NCI-H2196 treated with DMSO at 0.1 percent for 48 hours (cell line): ENCODE measurements around the gene HRH2.

Source experiments
- DNase-seq: peaks from one replicate; lab custom pipeline; 2025; ENCODE audit not compliant: unreplicated experiment; lab: John Stamatoyannopoulos, UW

The HRH2 gene

DNA sequence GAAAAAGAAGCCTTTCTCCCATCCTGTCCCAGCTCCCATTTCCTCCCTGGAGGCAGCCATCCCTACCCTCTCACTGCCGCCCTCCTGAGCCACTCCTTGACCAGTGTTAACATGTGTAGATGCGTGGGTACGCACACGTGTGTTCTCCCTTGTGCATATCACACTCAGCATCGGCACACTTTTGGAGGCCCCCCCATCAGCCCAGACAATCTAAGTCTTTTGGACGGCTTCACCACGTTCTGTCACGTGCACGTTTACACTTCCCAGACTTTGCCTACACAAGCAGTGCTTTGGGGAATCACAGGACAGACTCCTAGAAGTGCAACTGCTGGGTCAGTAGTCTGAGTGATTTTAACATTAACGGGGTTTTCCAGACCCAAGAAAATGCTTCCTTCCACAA is 18.0 kb downstream of the HRH2 start:
- no peak for DNase-seq

DNA sequence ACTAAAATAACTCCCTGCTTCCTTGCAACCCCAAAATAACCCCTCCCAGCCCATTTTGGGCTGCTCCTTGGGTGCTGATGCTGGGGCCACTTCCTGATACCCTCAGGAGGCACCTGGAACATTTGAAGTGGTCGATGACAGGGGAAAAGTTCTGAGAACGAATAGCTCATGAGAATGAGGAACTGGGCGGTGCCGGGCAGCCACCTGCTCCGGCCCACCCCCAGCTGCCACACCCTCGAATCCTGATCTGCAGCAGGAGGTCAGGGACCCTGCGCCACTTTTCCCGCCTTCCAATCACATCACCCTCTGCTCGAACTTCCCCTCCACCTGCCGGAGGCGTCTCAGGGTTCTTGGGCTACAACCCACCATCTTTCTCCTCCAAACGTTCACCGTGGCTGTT is 19.7 kb downstream of the HRH2 start:
- DNase-seq: no peak

DNA sequence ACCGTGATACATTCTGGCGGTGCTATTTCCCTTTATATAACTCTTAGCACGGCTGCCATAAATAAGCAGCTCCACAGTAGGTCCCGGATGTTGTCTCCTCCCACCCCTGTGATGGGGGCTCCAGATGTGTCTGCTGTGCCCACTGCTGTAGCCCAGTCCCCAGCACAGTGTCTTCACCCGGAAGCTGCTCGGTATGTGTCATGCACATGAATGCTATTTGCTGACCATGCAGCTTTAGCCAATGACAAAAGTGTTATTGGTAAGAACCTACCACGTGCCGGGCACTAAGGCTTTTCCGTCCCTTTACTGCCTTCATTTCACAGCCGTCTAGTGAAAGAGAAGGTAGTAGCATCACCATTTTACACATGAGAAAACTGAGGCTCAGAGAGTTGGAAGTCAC is 20.2 kb downstream of the HRH2 start:
- DNase-seq: no peak

DNA sequence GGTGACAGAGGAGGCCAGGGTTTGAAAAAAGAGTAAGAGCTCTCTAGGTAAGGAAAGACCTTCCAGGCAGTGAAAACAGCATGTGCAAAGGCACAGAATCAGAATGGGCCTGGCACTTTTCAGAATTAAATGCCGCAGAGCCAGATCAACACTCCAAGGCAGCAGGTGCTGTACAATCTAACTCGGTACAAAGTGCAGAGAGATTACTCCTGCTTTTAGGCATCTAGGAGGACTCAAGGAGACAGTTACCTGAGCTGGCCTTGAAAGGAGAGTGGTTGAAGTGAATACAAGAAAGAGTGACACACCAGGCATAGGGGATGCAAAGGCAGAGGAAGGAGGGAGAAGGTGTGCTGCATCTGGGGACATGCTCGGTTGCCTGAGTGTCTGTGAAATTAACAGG is 21.5 kb downstream of the HRH2 start:
- no peak for DNase-seq

DNA sequence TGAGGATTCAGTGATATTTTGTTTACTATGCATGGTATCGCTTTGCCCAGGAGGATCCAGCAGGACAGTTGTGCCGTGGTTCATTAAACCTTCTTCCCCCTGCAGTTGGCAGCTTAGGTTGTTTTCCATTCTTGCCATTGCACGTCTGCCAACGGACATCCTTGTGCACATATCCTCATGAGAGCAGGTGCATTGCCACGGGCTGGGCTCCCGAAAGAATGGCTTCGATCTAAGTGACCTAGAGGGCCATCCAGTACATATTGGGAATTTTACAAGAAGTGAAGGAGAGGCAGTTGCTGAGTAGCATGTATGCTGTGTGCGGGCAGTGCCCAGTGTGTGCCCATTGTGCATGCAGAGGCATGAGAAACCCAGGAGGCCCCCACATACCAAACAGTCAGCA is 22.1 kb downstream of the HRH2 start:
- DNase-seq: no peak

DNA sequence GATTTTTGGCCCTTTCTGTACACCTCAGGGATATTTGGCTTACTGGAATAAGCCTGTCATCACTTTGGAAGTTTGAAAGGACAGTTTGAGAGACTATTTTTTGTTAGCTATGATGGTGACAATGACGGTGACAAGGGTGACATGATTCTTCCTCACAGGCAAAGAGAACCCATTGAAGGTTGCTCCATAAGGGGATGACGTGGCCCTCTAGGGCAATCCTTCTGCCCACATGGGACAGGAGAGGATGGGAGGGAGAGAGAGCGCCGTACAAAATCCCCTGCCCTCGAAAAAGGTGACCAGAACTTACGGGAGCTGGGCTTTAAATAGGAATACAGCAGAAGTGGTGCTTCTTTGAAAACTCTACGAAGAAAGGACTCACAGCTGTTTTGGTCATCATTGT is 22.6 kb downstream of the HRH2 start:
- DNase-seq: no peak

DNA sequence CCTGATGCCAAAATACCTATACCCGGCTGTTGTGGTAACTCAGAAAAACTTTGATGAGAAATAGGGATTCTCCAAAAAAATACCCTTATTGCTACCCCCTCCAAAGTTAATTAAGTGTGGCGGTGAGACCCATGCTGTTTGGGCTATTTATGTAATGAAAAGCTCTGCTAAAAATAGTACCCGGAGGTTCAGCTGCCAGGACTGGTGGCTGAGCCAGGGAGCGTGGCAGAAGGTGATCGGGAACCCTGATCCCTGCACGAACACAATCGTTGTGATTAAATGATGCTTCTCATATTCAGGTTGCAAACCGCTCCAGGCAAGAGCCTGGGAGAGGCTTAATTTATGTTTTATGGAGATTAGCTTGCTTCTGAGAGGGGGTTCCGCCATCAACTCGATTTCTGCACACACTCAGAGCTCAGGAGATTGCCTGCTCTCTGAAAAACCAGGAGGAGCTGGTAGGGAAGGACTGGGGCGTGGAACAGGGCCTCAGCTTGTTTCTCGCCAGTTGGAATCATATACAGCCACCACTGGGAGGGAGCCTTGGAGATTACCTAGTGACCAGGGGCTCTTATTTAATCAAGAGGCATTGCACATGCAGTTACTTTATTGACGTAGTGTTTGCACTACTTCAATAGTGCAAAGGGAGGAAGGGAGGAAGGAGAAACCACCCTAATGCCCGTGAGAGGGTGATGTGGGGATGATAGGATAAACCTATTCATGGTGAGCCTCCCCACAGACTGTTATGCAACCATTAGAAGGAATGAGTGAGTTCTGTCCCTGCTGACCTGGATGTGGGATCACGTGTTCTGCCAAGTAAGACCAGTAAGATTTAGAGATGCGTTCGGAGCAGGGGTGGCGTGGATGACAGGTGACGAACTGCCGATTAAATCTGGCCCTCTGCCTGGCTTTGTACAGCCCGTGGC is 23.4 kb downstream of the HRH2 start:
- no peak for DNase-seq

DNA sequence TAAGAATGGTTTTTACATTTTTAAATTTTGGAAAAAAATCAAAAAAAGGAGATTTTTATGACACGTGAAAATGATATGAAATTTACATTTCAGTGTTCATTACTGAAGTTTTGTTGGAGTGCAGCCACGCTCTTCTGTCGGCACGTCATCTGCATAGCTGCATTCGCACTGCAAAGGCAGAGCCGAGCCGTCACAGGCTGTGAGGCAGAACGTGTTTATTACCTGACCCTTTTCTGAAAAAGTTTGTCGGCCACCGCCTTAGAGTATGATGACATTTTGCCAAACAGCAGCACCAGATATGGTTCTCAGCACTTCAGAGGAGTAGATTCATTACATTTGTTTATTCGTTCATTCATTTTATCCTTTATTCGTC is 24.1 kb downstream of the HRH2 start:
- no peak for DNase-seq

DNA sequence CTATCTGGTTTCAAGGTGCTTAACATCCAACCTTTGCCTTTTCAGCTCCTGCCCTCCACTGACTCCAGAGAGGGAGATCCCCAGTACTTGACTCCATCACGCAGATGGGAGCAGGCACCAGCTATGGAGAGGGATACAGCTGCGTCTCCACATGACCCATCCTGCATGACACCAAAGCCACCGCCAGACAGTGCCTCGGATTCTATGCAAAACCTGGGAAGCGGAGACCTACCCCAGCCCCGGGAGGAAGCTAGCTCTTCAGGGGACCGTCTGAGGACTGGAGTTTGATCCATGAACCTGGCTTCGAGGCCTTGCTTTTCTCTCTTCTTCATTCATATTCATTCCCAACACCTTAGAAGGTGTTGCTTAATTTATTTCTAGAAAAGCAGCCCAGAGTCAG is 24.8 kb downstream of the HRH2 start:
- DNase-seq: no peak

DNA sequence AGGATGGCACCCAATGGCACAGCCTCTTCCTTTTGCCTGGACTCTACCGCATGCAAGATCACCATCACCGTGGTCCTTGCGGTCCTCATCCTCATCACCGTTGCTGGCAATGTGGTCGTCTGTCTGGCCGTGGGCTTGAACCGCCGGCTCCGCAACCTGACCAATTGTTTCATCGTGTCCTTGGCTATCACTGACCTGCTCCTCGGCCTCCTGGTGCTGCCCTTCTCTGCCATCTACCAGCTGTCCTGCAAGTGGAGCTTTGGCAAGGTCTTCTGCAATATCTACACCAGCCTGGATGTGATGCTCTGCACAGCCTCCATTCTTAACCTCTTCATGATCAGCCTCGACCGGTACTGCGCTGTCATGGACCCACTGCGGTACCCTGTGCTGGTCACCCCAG is 25.4 kb downstream of the HRH2 start:
- DNase-seq: no peak

DNA sequence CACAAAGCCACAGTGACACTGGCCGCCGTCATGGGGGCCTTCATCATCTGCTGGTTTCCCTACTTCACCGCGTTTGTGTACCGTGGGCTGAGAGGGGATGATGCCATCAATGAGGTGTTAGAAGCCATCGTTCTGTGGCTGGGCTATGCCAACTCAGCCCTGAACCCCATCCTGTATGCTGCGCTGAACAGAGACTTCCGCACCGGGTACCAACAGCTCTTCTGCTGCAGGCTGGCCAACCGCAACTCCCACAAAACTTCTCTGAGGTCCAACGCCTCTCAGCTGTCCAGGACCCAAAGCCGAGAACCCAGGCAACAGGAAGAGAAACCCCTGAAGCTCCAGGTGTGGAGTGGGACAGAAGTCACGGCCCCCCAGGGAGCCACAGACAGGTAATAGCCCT is 26.1 kb downstream of the HRH2 start:
- DNase-seq: no peak

DNA sequence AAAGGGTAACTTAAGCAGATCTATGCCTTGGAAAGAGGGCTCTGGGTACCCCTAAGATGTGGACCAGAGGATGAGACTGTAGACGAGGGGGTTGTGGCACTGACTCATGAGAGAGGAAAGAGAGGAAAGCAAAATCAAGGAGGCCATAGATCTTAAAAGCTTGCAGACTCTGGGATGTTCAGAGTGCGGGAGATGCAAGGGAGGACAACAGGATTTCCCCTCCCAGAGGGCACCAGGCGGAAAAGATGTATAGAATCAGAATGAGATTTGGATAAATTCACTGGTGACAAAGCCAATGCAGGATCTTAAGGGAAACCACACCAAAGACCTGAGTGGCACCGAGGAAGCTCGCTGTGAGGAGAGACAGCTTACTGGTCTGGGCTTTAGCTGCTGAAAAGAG is 27.1 kb downstream of the HRH2 start:
- DNase-seq: no peak

DNA sequence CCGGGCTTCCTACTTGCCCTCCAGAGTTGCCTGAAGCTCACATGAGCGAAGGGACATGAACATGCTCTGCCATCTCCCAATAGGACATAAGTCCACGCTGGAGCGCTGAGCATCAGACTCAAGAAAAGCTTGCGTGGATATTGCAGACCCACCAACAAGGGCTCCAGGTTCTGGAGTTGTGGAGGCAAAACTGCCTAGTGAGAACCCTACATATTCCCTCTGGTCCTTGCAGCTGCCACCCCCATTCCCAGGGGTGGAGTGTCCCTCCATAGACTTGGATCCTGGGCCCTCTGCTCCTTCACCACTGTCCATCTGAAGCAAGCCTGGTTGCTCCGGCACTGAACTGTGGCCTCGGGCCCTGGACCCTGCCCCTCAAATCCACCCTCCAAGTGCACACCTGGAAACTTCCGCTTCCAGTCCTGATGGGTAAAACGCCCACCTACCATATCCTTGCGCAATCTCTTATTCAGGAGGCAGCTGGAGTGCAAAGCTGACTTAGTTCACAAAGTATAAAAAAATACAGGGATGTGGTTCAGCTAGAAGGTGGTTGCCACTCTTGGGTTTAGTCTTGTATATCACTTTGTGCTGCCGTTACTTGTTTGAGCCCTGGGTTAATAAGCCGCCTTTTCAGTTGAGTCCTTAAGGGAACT is 28.0 kb downstream of the HRH2 start:
- no peak for DNase-seq

DNA sequence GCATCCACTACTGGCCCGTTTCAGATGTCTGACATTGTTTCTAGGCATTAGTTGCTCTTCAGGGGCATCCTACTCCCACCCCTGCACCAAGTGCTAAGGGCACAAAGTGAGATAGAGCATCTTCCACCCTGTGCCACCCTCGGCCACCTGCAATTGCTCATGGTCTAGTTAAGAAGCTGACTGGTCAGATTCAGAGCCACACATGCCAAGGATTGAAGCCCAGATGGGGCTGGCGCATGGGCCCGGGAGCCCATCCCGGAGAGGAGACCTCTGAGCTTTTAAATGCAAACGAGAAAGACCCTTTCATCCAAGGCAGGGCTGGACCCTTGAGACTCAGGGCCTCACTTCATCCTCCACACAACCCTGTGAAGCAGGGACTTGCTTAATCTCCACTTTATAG is 28.5 kb downstream of the HRH2 start:
- no peak for DNase-seq

DNA sequence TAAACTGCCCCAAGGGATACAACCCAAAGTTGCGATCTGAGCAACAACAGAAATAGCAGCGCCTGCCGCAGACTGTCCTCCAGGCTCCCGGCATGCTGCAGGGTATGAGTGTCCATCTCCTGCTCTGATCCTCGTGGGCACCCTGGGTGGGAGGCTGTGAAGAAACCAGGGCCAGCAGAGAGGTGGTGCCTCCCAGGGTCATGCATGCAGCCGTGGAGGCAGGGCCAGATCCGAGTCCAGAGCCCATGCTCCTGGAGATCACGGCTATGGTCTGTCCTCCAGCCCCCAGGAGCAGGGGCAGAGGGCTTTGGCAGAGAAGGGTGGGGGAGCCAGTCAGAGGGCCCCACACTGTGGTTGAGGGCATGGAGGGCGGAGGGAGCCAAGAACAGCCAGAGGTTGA is 29.0 kb downstream of the HRH2 start:
- no peak for DNase-seq

DNA sequence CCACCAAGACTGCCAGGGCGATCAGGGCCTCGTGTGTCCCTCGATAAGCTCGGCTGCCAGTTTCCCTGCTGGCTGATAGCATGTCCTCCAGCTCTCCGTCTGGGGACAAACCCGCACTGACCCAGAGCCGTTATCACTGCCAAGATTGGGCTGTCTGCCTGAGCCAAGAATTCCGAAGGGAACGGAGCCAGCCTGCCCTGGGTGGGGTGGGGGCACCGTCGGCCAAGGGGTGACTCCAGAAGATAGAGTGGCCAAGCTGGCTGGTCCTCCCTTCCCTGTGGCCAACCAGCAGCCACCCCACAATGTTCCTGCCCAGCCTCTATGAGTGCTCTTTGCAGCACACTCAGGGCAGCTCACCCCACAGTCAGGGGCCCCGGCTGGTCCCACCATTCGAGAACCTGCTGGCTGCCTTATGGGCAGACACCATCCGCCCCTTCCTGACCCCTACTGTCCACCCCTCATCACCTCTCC is 29.4 kb downstream of the HRH2 start:
- DNase-seq: no peak

DNA sequence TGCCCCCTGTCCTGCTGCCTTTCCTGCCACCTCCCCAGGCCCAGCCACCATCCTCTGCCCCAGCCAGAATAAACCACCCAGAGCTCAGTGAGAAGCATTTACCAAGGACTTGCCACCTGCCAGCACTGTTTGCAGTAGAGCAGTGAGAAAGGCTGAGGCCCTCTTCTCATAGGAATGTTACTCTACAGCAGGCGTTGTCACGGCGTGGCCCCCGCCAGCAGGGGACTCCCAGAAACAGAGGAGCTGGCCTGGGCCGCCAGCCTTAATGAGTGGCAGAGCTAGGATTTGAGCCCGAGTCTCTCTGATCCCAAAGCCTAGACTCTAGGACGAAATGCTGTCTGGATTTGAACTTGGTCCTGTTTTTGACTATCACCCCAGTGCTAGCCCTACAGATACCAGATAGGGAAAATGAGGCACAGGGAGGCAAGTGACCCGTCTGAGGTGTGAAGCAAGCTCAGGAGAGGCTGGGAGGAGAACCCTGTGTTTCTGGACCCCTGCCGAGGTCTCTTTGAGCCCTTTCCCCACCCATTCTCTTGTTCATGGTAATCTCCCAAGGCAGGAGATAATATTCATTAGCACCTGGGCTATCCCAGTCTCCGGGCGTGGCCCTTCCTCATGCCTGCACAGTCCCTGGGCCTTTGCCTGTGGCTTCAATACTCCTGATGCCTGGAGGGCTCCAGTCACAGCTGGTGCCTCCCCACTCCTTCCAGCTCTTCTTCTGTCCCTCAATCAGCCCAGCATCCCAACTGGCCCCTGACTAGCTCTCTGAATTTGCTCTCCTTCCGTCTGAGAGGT is 30.7 kb downstream of the HRH2 start:
- DNase-seq: no peak

DNA sequence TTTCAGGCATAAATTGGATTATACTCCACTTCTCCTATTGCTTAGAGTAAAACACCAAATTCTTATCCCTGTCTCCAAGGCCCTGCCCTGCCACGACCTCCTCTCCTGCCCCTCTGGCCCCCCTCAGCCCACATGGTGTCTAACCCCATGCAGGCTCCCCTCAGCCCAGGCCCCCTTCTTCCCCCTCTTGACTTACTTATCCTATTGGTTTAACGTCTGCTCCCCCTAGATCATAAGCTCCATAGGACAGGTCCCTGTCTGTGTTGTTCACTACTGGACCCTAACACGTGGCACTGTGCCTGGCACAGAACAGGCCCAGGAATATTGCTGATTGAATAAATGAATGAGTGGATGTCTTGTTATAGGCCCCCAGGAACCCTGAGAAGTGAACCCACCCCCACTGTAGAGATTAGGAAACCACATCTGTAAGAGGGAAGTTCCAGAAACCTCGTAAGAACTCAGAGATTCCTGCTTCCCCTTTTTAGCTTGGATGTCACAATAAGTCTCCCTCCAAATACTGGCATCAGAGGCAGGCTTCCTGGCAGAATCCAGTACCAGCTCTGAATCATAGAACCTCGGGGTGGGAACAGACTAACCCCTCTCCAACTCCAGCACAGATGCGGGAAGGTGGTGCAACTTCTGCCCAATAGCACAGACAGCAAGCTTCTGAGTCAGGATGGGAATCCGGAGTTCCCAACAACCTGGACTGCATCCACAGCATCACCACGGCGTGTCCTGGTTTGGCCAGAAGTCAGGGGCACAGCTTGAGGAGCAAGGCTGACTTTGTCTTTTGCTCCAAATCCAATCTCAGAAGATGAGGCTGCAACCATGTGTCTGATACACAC is 31.5 kb downstream of the HRH2 start:
- DNase-seq: no peak

DNA sequence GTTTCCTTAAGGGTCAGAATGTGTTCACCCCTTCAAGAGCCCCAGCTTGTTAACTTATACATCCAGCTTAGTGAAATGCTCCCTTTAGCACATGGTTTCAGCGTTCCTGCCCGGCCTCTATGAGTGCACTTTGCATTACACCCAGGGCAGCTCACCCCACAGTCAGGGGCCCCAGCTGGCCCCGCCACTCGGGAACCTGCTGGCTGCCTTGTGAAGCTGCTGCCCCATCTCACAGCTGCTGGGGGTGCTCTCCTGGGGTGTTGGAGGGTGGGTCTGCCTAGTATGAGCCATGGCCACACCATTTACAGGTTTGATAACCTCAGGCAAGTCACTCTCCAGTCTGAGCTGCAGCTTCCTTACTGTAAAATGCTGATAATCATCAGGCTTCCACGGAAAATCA is 32.2 kb downstream of the HRH2 start:
- no peak for DNase-seq

DNA sequence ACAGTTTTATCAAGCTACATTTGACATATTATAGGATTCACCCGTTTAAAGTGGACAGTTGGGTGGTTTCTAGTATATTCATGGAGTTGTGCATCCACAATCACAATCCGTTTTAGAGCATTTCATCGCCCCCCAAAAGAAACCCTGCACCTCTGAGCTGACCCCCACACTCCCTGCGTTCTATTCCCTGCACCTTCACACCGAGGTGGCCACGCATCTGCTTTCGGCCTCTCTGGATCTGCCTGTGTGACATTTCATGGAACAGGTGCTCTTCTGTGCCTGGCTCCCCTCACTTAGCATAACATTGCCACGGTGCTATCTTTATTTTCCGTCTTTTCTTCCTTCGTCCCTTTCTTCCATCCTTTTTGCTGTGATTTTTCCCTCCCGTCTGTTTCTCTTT is 32.7 kb downstream of the HRH2 start:
- no peak for DNase-seq

DNA sequence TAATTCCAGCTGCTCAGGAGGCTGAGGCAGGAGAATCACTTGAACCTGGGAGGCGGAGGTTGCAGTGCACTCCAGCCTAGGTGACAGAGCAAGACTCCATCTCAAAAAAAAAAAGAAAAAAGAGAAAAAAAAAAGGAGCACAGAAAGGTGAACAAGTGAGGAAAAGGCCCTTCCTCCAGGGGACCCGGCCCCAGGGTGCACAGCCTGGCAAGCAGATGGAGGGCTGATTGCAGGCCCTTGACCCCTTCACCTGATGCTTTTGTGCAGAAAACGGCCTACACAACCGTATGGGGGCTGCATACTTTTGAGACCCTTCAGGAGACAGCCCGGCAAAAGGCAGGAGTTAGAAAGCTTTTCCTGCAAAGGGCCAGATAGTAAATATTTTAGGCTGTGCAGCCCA is 33.9 kb downstream of the HRH2 start:
- DNase-seq: no peak
